ENCODE measurements around the gene TPST2. TPM values are rescaled to one million over a fixed set of nuclear protein-coding genes. Genes with fewer than 3 reads are reported as not detected.
A peak's percentile ranks its signal among the peaks of the same experiment; 100 is the strongest.

Gene TPST2
- total RNA-seq, 1 experiment from 2014 or later = 8.2 TPM

- Histone ChIP-seq H3K4me1 (ENCODE audit: insufficient read depth, low read length, poor library complexity, severe bottlenecking) (peaks cover 15% of the 10 kb centered on the region), H3K4me3 (ENCODE audit: low read depth, low read length, poor library complexity, severe bottlenecking) (no peak overlapping the region), H3K36me3 (ENCODE audit: insufficient read depth, low read length, poor library complexity, severe bottlenecking) (peaks cover 8% of the 10 kb centered on the region), H3K9me3 (ENCODE audit: low read depth, low read length, poor library complexity, severe bottlenecking) (no peaks in the 10 kb centered on the region), H3K27me3 (replicated peaks; ENCODE audit: insufficient read depth, low read depth, low read length, poor library complexity) (no peaks in the 10 kb centered on the region), H3K27ac (ENCODE audit: low read depth, low read length, poor library complexity, severe bottlenecking) (no peak overlapping the region)
- TF ChIP-seq CTCF (conservative IDR thresholded peaks at IDR 0.05; ENCODE audit: low read depth, low read length) = no peak
- TF ChIP-seq EZH2 (IDR thresholded peaks at IDR 0.05; ENCODE audit: borderline replicate concordance, low read depth, low read length, poor library complexity, severe bottlenecking) = no peak
- intact Hi-C loops (cut with micrococcal nuclease; ENCODE audit: unreplicated experiment) = no loop called here
- BruUV-seq (replicated peaks) = no TSS peak
- CTCF ChIA-PET = no interaction called here
- no peak for DNase-seq (ENCODE audit: low spot score)
- POLR2A ChIA-PET (ENCODE audit: low non-redundant PET) = no interaction called here
Observed at GRCh38 chr22:26514419-26515161, 75.3 kb downstream of the TPST2 start.

- Histone ChIP-seq H3K4me3 (ENCODE audit: low read depth, low read length, poor library complexity, severe bottlenecking) (no peak overlapping the region), H3K36me3 (ENCODE audit: insufficient read depth, low read length, poor library complexity, severe bottlenecking) (peaks cover 15% of the 10 kb centered on the region), H3K9me3 (ENCODE audit: low read depth, low read length, poor library complexity, severe bottlenecking) (no peaks in the 10 kb centered on the region), H3K27ac (ENCODE audit: low read depth, low read length, poor library complexity, severe bottlenecking) (no peak overlapping the region), H3K27me3 (replicated peaks; ENCODE audit: insufficient read depth, low read depth, low read length, poor library complexity) (no peaks in the 10 kb centered on the region), H3K4me1 (ENCODE audit: insufficient read depth, low read length, poor library complexity, severe bottlenecking) (peaks cover 15% of the 10 kb centered on the region)
- BruUV-seq (replicated peaks) = no TSS peak
- intact Hi-C loops (cut with micrococcal nuclease; ENCODE audit: unreplicated experiment) = no loop called here
- TF ChIP-seq CTCF (conservative IDR thresholded peaks at IDR 0.05; ENCODE audit: low read depth, low read length) (no peak), EZH2 (IDR thresholded peaks at IDR 0.05; ENCODE audit: borderline replicate concordance, low read depth, low read length, poor library complexity, severe bottlenecking) (no peak)
- ChIA-PET CTCF (no interaction called here), POLR2A (ENCODE audit: low non-redundant PET) (no interaction called here)
- no peak for DNase-seq (ENCODE audit: low spot score)
Observed at GRCh38 chr22:26513838-26514237, 76.1 kb downstream of the TPST2 start.

GRCh38 chr22:26512149-26512793 lies 77.7 kb downstream of the TPST2 start, which contains the start of gene TFIP11:
Gene TFIP11, minus strand, starts transcription at chr22:26512473. Its CDS starts 2,201 bp downstream, at chr22:26510272.
- intact Hi-C loops (cut with micrococcal nuclease; ENCODE audit: unreplicated experiment) = no loop called here
- H3K27ac ChIP-seq (ENCODE audit: low read depth, low read length, poor library complexity, severe bottlenecking) = peak within 1 kb of the TSS; percentile 73
- POLR2A ChIA-PET (ENCODE audit: low non-redundant PET) = interaction anchor here (0.7 kb wide), 1 partner anchor 53 kb away, joined by 16 read pairs; no protein-coding TSS in a partner anchor

More at GRCh38 chr22:26512149-26512793, 77.7 kb downstream of the TPST2 start, which contains the start of gene TFIP11:
- CTCF ChIA-PET = interaction anchor here (0.6 kb wide), 1 partner anchor 24 kb away, joined by 3 read pairs; no protein-coding TSS in a partner anchor
- Histone ChIP-seq H3K4me1 (ENCODE audit: insufficient read depth, low read length, poor library complexity, severe bottlenecking) (peaks cover 15% of the 10 kb centered on the region), H3K4me3 (ENCODE audit: low read depth, low read length, poor library complexity, severe bottlenecking) (peak within 1 kb of the TSS; percentile 81), H3K36me3 (ENCODE audit: insufficient read depth, low read length, poor library complexity, severe bottlenecking) (peaks cover 31% of the 10 kb centered on the region), H3K9me3 (ENCODE audit: low read depth, low read length, poor library complexity, severe bottlenecking) (no peaks in the 10 kb centered on the region), H3K27me3 (replicated peaks; ENCODE audit: insufficient read depth, low read depth, low read length, poor library complexity) (no peaks in the 10 kb centered on the region)
- DNase-seq (ENCODE audit: low spot score) = peak; percentile 93
- no TSS peak for BruUV-seq (replicated peaks)
- TF ChIP-seq CTCF (conservative IDR thresholded peaks at IDR 0.05; ENCODE audit: low read depth, low read length) (no peak), EZH2 (IDR thresholded peaks at IDR 0.05; ENCODE audit: borderline replicate concordance, low read depth, low read length, poor library complexity, severe bottlenecking) (no peak)

Measured in A673 (cell line).